ENCODE data around the gene KCNQ5.

The KCNQ5 gene

DNA sequence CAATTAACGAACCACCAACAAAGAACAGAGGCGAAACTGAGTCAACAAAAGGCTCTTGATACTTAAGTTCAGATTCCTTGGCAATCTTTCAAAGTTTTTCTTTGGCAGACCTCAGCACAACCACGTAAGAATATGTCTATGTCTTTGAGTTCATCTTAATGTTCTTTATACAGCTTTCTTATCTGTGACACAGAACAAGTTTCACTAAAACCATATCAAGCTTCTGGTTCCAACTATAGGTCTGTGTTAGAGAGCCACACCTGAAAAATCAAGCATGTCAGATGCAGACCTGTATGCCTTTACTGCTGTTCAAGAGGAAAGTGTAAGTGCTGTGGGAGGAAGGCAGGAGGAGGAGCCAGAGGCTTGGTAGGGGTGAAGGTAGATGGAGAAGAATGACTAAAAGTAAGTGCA lies 332.1 kb downstream of the KCNQ5 start:
- H3K27me3 ChIP-seq (ENCODE audit: insufficient read depth, low read length), result no peaks in the 10 kb centered on the region
- no peak overlapping the region for H3K27ac ChIP-seq (ENCODE audit: low read length)
- no peak overlapping the region for H3K4me3 ChIP-seq (ENCODE audit: low read length)
- no peak overlapping the region for H3K9ac ChIP-seq (ENCODE audit: low read depth, low read length)
- no peaks in the 10 kb centered on the region for H3K36me3 ChIP-seq (ENCODE audit: insufficient read depth, low read depth, low read length)
- H3K4me1 ChIP-seq (ENCODE audit: insufficient read depth, low read length), result peaks cover 6% of the 10 kb centered on the region
- no peaks in the 10 kb centered on the region for H3K9me3 ChIP-seq (ENCODE audit: insufficient read depth, low read depth, low read length)

DNA sequence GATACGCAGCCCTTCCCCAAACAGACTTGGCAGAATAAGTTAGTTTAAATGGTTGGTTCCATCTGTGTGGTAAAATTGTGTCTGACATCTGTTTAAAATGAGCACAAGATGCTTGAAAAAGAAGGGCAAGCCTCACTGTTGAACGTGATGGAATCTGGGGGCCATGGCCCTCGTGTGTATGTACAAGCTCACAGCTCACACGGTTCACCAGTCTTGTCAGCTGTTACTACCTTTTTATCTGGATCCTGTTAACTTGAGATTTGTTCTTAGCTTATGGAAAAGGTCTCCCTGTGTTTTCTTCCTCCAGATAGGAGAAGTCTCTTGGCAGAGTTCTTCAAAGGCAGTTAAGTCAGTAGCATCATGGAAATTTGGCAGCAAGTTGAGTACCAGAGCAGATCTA lies 332.9 kb downstream of the KCNQ5 start:
- H3K4me3 ChIP-seq (ENCODE audit: low read length), result no peak overlapping the region
- H3K27ac ChIP-seq (ENCODE audit: low read length), result no peak overlapping the region
- peaks cover 6% of the 10 kb centered on the region for H3K4me1 ChIP-seq (ENCODE audit: insufficient read depth, low read length)
- H3K9me3 ChIP-seq (ENCODE audit: insufficient read depth, low read depth, low read length), result no peaks in the 10 kb centered on the region
- no peaks in the 10 kb centered on the region for H3K36me3 ChIP-seq (ENCODE audit: insufficient read depth, low read depth, low read length)
- H3K9ac ChIP-seq (ENCODE audit: low read depth, low read length), result no peak overlapping the region
- H3K27me3 ChIP-seq (ENCODE audit: insufficient read depth, low read length), result no peaks in the 10 kb centered on the region

GRCh38 chr6:72955666-72956065 lies 333.8 kb downstream of the KCNQ5 start:
- Histone ChIP-seq H3K9me3 (ENCODE audit: insufficient read depth, low read depth, low read length) (no peaks in the 10 kb centered on the region), H3K4me1 (ENCODE audit: insufficient read depth, low read length) (peaks cover 6% of the 10 kb centered on the region), H3K36me3 (ENCODE audit: insufficient read depth, low read depth, low read length) (no peaks in the 10 kb centered on the region), H3K4me3 (ENCODE audit: low read length) (no peak overlapping the region), H3K27ac (ENCODE audit: low read length) (no peak overlapping the region), H3K27me3 (ENCODE audit: insufficient read depth, low read length) (no peaks in the 10 kb centered on the region), H3K9ac (ENCODE audit: low read depth, low read length) (no peak overlapping the region)

DNA sequence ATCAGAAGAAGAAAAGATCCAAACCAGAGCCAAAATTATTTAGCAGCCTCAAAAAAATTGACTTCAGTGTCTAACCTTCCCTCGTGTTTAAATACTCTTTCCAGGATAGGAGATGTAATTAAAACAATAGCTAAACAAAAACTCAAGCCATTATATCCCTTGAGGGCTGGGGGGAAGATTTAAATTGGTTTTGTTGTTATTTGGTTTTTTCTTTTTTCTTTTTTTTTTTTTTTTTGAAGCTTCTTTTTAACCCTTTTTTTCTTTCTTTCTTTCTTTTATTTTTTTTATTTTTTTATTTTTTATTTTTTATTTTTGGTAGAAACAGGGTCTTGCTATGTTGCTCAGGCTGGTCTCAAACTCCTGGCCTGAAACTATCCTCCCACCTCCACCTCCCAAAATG lies 334.4 kb downstream of the KCNQ5 start:
- no peak overlapping the region for H3K9ac ChIP-seq (ENCODE audit: low read depth, low read length)
- no peaks in the 10 kb centered on the region for H3K27me3 ChIP-seq (ENCODE audit: insufficient read depth, low read length)
- H3K4me1 ChIP-seq (ENCODE audit: insufficient read depth, low read length), result peaks cover 6% of the 10 kb centered on the region

GRCh38 chr6:72959821-72960220 lies 338.0 kb downstream of the KCNQ5 start:
- Histone ChIP-seq H3K4me3 (ENCODE audit: low read length) (no peak overlapping the region), H3K9ac (ENCODE audit: low read depth, low read length) (no peak overlapping the region), H3K9me3 (ENCODE audit: insufficient read depth, low read depth, low read length) (no peaks in the 10 kb centered on the region), H3K27me3 (ENCODE audit: insufficient read depth, low read length) (no peaks in the 10 kb centered on the region), H3K36me3 (ENCODE audit: insufficient read depth, low read depth, low read length) (no peaks in the 10 kb centered on the region), H3K4me1 (ENCODE audit: insufficient read depth, low read length) (peaks cover 6% of the 10 kb centered on the region), H3K27ac (ENCODE audit: low read length) (no peak overlapping the region)

More for the DNA sequence above, 334.4 kb downstream of the KCNQ5 start:
- H3K4me3 ChIP-seq (ENCODE audit: low read length), result no peak overlapping the region
- H3K27ac ChIP-seq (ENCODE audit: low read length), result no peak overlapping the region
- no peaks in the 10 kb centered on the region for H3K9me3 ChIP-seq (ENCODE audit: insufficient read depth, low read depth, low read length)
- H3K36me3 ChIP-seq (ENCODE audit: insufficient read depth, low read depth, low read length), result no peaks in the 10 kb centered on the region

- Histone ChIP-seq H3K4me1 (ENCODE audit: insufficient read depth, low read length) (no peaks in the 10 kb centered on the region; the same call in 1 of the 2 replicates), H3K27me3 (ENCODE audit: insufficient read depth, low read length) (no peaks in the 10 kb centered on the region), H3K36me3 (ENCODE audit: insufficient read depth, low read depth, low read length) (no peaks in the 10 kb centered on the region), H3K9ac (ENCODE audit: low read depth, low read length) (no peak overlapping the region), H3K9me3 (ENCODE audit: insufficient read depth, low read depth, low read length) (no peaks in the 10 kb centered on the region), H3K27ac (ENCODE audit: low read length) (no peak overlapping the region), H3K4me3 (ENCODE audit: low read length) (no peak overlapping the region)
Observed at GRCh38 chr6:72963946-72964345, 342.1 kb downstream of the KCNQ5 start.

- H3K36me3 ChIP-seq (ENCODE audit: insufficient read depth, low read depth, low read length), result no peaks in the 10 kb centered on the region
- H3K27ac ChIP-seq (ENCODE audit: low read length), result no peak overlapping the region
- H3K9ac ChIP-seq (ENCODE audit: low read depth, low read length), result no peak overlapping the region
- no peak overlapping the region for H3K4me3 ChIP-seq (ENCODE audit: low read length)
- no peaks in the 10 kb centered on the region for H3K27me3 ChIP-seq (ENCODE audit: insufficient read depth, low read length)
- no peaks in the 10 kb centered on the region for H3K9me3 ChIP-seq (ENCODE audit: insufficient read depth, low read depth, low read length)
- H3K4me1 ChIP-seq (ENCODE audit: insufficient read depth, low read length), result no peaks in the 10 kb centered on the region; the same call in 1 of the 2 replicates
Observed at GRCh38 chr6:72966628-72967280, 344.9 kb downstream of the KCNQ5 start.

DNA sequence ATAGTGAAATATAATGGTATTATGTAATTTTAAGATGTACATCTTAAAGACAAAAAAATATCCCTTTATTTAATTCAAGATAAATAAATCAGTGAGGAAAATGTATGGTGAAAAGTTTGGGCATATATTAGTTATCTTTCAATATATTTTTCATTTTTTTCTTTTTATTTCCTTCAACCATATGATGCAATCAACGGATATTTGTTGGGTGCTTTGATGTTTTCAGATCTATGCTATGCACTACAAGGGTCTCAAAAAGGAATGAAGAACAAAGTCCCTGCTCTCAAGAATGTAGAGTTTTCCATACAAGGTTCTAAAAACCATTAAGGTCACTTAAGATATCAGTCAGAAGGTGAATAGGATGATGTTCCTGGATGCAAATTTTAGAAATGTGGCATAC lies 345.5 kb downstream of the KCNQ5 start:
- Histone ChIP-seq H3K27ac (ENCODE audit: low read length) (no peak overlapping the region), H3K36me3 (ENCODE audit: insufficient read depth, low read depth, low read length) (no peaks in the 10 kb centered on the region), H3K27me3 (ENCODE audit: insufficient read depth, low read length) (no peaks in the 10 kb centered on the region), H3K4me3 (ENCODE audit: low read length) (no peak overlapping the region), H3K9ac (ENCODE audit: low read depth, low read length) (no peak overlapping the region), H3K9me3 (ENCODE audit: insufficient read depth, low read depth, low read length) (no peaks in the 10 kb centered on the region), H3K4me1 (ENCODE audit: insufficient read depth, low read length) (no peaks in the 10 kb centered on the region; the same call in 1 of the 2 replicates)

DNA sequence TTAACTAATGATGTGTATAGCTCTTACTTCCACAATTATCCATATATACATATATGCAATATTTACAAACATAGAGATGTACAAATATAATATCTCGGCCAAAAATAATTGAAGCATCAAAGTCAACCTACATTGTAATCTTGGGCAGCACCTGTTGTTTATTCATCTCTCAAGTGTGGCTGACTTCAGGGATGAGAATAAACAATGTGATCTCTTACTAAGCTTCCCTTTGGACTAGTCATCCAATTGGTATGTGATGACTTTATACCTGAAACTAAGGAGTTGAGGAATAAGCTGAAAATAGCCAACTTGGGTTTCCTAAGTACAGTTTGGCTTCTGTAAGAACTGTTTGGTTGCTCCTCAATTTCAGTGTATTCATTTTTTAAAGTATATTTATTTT lies 346.8 kb downstream of the KCNQ5 start:
- Histone ChIP-seq H3K9ac (ENCODE audit: low read depth, low read length) (no peak overlapping the region), H3K27ac (ENCODE audit: low read length) (no peak overlapping the region), H3K4me3 (ENCODE audit: low read length) (no peak overlapping the region), H3K9me3 (ENCODE audit: insufficient read depth, low read depth, low read length) (no peaks in the 10 kb centered on the region), H3K36me3 (ENCODE audit: insufficient read depth, low read depth, low read length) (no peaks in the 10 kb centered on the region), H3K27me3 (ENCODE audit: insufficient read depth, low read length) (no peaks in the 10 kb centered on the region), H3K4me1 (ENCODE audit: insufficient read depth, low read length) (no peaks in the 10 kb centered on the region; the same call in 1 of the 2 replicates)

DNA sequence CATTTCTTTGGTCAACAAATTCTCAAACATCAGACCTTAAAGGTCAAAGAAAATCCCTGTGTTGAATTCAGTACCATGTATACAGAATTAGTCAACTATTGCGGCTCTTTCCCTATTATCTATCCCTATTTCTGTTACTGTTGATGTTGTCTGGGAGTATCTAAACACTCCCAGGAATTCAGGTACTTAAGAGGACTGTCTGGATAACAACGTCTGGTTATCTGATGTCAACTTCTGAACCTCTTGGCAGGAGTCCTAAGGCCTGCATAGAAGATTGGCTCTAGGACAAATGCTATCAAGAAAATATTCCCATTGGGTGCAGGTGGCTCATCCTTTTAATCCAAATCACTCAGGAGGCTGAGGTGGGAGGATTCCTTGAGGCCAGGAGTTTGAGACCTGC lies 347.8 kb downstream of the KCNQ5 start:
- H3K27ac ChIP-seq (ENCODE audit: low read length), result no peak overlapping the region
- H3K4me1 ChIP-seq (ENCODE audit: insufficient read depth, low read length), result no peaks in the 10 kb centered on the region; the same call in 1 of the 2 replicates
- H3K9me3 ChIP-seq (ENCODE audit: insufficient read depth, low read depth, low read length), result no peaks in the 10 kb centered on the region
- no peaks in the 10 kb centered on the region for H3K27me3 ChIP-seq (ENCODE audit: insufficient read depth, low read length)
- H3K9ac ChIP-seq (ENCODE audit: low read depth, low read length), result no peak overlapping the region
- H3K36me3 ChIP-seq (ENCODE audit: insufficient read depth, low read depth, low read length), result no peaks in the 10 kb centered on the region
- no peak overlapping the region for H3K4me3 ChIP-seq (ENCODE audit: low read length)

GRCh38 chr6:72972579-72972978 lies 350.7 kb downstream of the KCNQ5 start:
- Histone ChIP-seq H3K4me3 (ENCODE audit: low read length) (no peak overlapping the region), H3K36me3 (ENCODE audit: insufficient read depth, low read depth, low read length) (no peaks in the 10 kb centered on the region), H3K4me1 (ENCODE audit: insufficient read depth, low read length) (peaks cover 3% of the 10 kb centered on the region), H3K27ac (ENCODE audit: low read length) (no peak overlapping the region), H3K9ac (ENCODE audit: low read depth, low read length) (no peak overlapping the region), H3K27me3 (ENCODE audit: insufficient read depth, low read length) (no peaks in the 10 kb centered on the region), H3K9me3 (ENCODE audit: insufficient read depth, low read depth, low read length) (no peaks in the 10 kb centered on the region)

- H3K27ac ChIP-seq (ENCODE audit: low read length), result no peak overlapping the region
- no peaks in the 10 kb centered on the region for H3K27me3 ChIP-seq (ENCODE audit: insufficient read depth, low read length)
- no peak overlapping the region for H3K4me3 ChIP-seq (ENCODE audit: low read length)
- H3K36me3 ChIP-seq (ENCODE audit: insufficient read depth, low read depth, low read length), result no peaks in the 10 kb centered on the region
- peaks cover 3% of the 10 kb centered on the region for H3K4me1 ChIP-seq (ENCODE audit: insufficient read depth, low read length)
- H3K9ac ChIP-seq (ENCODE audit: low read depth, low read length), result no peak overlapping the region
- no peaks in the 10 kb centered on the region for H3K9me3 ChIP-seq (ENCODE audit: insufficient read depth, low read depth, low read length)
Observed at GRCh38 chr6:72974276-72974675, 352.4 kb downstream of the KCNQ5 start.

Data from iPS-20b (cell line).